ENCODE results near the gene EEIG1.

Gene EEIG1

DNA sequence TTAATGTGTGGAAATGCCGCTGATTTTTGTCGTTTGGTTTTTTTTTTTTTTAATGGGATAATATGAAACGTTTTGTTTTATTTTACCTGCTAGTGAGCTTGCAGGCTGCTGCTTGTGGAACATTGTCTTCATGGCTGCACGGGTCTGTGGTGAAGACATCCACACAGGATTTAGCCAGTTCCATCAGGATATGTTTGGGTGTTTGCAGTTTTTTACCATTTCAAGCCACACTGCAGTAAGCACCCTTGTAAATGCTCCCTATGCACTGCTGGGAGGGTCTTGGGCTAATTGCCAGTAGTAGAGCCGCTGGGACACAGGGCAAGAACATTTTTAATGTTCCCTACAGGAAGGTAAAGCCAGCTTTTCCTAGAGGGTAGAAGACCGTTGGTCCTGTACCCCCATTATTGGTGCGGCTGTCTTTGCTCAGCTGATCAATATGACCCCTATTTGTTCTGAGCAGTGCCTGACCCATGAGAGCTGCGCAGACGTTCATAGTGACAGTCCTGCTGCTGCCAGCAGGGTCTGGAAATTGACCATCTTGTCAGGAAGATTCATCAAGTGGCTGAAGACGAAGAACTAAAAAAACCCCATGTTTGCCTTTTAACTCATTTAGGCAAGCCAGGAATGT lies 20.5 kb upstream of the EEIG1 start:
- no peak for DNase-seq

DNA sequence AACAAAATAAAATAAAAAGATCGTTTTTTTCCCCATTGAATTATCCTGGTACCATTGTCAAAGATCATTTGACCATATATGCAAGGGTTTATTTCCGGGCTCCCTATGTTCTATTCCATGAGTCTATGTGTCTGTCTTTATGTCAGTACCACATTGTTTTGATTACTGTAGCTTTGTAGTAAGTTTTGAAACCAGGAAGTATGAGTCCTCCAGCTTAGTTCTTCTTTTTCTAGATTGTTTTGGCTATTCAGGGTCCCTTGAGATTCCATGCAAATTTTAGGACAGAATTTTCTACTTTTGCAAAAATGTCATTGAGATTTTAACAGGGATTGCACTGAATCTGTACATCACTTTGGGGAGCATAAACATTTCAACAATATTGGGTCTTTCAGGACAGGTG lies 18.7 kb upstream of the EEIG1 start:
- DNase-seq, result no peak

DNA sequence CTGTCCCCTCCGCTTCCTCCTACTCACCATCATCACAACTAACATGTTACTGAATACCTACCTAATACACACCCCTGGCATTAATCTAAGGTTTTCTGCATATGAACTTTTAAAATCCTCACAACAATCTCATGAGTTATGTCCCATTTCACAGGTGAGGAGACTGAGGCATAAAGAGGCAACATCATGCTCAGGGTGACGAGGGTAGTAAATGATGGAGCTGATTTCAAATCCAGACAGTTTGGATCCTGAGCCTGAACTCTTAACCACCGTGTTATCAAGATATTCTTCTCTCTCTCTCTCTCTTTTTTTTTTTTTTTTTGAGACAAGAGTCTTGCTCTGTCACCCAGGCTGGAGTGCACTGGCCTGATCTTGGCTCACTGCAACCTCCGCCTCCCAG lies 12.9 kb upstream of the EEIG1 start:
- DNase-seq, result no peak

DNA sequence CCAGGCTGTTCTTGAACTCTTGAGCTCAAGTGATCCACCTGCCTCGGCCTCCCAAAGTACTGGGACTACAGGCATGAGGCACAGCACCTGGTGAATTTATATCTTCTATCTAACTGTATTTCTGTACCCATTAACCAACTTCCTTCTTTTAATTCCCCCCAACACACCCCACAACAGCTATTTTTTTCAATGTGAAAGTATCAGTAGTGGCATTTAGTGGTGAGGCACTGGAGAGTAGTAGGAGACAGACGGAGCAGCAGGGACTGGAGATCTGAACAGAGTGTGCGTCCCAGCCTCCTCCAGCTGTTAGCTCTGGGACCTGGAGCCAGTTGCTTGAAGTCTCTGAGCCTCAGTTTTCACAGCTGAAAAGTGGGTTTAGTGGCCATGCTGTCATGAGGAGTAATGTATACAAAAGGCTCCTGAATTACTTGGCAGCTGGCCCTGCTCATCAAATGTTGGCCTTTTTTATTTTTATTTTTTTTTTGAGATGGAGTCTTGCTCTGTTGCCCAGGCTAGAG lies 11.0 kb upstream of the EEIG1 start:
- DNase-seq, result no peak

DNA sequence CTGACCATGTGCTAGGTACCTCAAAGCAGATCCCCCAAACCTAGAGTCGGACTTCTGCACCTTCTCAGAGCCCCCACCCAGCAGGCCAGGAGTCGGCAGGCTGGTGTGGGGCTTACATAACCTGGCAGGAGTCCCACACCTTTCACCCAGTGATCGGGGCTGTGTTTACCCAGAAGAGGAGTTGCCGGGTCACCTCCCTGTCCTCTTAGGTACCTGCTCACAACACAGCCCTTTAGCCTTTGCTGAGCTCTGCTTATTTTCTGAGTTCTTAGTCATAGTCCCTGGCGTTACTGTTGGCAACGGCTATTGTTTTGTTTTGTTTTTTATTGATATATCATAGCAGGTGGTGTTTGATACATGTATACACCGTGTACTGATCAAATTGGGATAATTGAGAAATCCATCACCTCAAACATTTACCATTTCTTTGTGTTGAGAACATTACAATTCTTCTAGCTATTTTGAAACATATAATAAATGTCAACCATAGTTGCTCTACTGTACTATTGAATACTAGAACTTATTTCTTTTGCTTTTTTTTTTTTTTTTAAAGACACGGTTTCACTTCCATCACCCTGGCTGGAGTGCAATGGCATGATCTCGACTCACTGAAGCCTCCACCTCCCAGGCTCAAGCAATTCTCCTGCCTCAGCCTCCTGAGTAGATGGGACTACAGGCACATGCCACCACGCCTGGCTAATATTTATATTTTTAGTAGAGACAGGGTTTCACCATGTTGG lies 10.4 kb upstream of the EEIG1 start:
- DNase-seq, result no peak

DNA sequence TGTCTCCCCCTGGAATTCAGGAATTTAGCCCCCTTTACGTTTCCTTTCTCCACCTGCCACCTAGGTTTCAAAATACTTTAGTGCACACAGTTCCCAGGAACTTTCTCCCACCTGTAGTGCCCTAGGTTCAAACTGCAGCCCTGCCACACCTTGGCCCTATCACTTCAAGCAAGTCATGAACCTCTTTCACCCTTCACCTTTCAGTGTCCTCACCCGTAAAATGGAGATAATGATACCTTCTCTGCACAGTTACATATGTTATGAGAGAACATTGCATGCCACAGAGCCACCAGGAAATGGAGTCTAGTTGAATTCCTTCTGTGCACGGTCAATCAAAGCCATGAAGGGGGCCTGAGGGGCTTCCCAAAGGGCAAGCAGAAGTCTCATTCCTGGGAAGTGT lies 9.8 kb upstream of the EEIG1 start:
- DNase-seq, result no peak

DNA sequence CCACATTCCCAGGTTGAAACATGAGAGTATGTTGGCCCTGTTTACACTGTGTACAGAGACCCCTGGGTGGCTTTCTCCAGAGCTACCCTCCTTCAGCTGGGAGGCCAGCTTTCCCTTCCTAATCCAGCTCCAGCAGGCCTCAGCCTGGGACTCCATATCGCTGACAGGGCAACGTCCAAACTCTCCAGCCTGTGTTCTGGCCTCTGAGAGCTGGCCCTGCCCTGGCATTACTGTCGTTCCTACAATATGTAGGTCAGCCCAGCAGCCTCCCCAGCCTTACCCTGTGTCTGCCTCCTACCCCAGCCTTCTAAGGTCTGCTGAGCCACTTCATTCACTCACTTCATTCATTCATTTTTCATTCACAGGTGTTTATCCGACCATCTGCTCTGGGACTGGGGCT lies 8.3 kb upstream of the EEIG1 start:
- no peak for DNase-seq

DNA sequence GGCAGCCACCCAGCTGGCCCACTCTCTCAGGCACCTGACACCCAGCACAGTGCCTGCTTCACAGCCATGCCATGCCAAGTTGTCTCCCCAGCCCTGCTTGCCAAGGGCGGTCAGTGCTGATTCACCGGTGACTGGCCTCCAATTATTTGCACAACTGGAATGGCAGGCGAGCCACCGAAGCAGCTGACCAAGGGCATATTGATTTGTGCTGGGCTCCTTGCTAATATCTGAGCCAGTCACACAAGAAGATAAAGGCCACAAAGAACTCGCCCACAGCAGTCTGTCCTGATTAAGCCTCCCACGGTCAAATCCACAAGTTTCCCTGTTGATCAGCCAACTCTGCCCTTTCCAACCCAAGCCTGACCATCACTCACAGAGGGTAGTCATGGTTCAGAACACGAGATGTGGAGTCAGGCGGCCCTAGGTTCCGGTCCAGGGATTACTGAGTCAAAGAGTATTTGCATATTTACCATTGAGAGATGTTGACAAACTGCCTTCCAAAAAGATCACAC lies 6.4 kb upstream of the EEIG1 start:
- no peak for DNase-seq

DNA sequence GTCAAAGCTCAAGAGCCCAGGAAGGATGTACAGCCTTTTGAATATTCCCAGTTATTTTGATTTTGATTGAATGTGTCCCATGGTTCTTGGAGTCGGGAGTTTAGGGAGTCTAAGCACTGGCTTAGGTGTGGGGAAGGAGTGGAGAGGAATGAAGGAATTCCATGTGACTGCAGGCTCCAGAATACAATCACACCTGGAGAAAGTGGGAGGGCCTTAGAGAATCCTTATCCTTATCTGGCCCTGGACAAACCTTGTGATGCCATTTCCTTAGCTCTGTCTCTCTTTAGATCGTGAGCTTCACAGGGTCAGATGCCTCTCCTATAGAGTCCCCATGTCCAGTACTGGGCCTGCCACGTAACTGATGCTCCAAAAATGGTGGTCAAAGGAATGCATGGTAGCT lies 4.2 kb upstream of the EEIG1 start:
- no peak for DNase-seq

DNA sequence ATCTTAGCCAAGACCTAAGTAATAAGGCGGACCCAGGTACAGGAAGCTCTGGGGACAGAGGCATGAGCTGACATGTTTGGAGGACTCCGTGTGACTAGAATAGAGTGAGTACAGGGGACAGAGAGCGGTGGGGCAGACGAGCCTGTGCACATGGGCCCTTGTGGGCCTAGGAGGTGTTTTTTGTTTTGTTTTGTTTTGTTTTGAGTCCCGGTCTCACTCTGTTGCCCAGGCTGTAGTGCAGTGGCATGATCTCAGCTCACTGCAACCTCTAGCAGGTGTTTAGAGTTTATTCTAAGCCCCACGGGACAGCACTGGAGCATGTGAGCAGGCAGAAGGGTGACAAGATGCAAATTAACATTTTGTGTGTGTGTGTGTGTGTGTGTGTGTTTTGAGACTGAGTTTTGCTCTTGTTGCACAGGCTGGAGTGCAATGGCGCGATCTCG lies 3.1 kb upstream of the EEIG1 start:
- DNase-seq, result no peak

DNA sequence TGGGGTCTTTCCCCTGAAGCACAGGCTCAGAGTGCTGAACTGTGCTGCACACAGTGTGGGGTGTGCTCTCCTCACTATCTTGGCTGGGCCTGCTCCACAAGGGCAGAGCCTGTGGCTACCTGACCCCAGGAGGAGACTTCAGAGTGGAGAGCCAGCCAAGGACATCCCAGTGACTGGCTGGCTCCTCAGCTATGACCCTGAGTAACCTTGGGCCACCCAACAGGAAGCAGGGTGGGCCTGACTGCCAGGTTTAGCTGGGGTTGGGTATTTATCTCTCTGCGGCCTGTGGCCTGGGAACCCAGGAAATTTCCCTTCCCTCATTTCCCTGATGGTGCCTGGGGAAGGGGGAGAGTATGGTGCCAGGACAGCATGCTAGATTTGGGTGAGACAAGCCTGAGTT lies 2.1 kb upstream of the EEIG1 start:
- DNase-seq, result no peak

DNA sequence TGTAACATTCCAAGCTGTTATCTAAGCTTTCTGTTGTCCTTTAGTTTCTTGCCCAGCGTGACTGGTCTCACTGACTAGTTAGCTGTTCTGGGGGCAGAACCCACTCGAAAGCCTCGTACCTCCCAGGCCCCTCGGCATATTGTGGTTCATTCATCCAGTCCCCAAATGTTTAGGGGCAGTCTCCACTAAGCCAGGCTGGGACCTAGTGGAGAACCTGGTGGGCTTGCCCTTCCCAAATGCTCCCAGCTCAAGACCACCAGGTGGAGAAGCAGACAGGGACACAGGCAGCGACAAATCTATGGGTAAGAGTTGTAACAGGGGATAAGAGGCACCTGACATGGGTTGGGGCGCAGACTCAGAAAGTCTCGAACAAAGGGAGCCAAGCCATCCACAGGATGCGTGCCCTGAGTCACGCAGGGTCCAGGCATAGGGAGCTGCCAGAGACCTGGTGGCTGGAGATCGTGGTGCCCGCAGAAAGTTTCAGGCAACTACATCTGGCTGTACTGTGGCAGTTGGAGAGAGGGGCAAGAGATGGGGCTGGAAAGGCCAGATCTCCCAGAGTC lies 851 bp upstream of the EEIG1 start:
- DNase-seq, result no peak

DNA sequence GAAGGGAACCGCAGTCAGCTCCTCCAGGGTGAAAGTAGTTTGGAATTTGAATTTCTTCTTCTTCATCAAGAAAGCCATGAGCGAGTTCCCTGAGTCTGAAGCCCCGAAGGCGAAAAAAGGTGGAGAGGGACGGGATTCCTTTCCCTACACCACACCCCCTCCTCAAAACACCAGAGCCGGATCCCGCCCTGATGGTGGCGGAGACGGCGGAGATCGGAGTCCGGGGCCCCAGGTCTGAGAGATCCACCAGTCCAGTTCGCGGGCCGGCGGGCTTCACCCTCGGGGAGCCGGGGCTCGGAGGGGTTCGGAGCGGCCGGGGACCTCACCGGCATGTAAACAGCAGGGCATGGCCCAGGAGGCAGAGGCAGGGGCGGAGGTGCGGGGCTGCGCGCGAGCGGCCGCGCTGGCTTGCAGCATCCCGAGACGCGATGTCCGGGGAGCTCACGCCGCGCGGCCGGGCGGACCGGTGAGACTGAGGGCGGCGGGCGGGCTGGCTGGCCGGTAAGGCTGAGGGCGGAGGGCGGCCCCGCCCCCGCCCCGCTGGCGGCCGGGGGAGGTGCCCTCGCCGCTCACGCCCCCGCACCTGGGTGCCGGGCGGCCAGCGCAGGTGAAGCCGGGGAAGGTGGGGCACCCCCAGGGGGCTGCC lies 606 bp downstream of the EEIG1 start:
- DNase-seq, result no peak

DNA sequence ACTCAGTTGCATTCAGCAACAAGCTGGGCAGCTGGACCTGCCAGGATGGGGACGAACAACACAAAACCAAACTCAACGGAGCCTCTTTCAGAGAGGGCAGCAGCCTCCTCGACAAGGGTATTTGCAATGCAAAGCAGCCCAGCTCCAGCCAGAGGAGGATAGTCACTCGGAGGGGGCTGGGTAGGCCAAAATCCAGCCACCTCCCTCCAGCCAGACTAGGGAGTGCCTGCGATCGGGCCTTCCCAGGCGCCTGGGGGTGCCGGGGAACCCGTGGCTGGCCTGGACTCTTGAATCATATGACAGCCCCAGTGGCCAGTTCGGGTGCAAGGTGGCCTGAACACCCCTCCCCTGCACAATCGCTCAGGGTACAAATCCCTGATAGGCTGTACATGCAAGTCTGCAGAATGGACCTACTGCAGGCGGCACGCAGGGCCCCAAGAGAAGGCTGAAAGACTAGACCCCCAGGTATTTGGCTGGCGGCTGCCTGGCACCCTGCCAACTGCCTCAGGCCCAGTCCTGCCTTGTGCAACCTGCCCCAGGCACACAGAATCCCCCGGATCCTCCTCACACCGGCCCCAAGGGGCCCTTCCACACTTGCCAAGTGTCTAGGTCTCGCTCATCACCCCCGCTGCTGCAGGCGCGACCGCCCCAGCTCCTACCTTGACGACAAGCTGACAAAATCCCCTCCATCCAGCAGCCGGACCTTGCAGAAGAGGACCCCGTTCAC lies 1.3 kb downstream of the EEIG1 start:
- DNase-seq, result no peak

DNA sequence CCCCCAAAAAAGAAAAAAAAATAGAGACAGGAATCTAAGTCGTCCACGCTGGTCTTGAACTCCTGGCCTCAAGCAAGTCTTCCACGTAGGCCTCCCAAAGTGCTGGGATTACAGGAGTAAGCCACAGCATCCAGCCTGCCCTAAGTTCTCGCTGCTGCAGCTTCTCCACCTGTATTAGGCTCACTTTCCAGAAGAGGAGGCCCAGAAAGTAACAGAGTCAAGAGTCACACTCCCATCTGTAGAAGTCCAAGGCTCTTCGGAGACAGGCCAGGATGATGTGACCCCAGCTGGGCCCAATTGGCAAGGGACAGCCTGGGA lies 1.8 kb downstream of the EEIG1 start:
- DNase-seq, result no peak

DNA sequence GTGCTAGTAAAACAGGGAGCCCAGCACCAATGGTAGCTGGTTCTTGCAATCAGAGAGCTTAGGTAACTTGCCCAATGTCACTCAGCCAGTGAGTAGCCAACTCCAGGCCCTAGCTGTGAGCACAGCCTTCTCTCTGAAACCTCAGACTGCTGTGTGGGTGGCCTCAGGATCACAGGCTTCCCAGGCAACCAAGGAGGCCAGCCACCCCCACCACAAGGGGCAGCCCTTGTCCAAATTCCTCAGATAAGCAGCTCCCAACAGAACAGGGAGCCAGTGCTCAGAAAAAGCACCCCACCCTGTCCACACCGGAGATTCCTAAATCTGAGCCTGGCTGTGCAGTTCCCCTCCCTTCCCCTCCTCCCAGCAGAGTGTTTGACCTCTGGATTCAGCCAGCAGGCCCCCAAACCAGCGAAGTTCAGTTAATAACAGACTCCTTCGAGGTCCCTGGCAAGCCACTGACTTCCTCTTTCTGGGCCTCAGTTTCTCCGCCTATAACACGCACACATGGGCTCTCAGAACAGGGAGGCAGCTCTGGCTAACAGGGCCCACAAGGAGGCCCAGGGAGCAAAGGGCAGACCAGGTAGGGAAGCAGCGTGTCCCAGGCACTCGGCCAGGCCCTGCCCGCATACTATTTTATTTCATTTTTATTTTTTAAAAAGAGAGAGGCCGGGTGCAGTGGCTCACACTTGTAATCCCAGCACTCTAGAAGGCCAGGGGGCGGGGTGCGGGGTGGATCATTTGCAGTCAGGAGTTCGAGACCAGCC lies 2.7 kb downstream of the EEIG1 start:
- no peak for DNase-seq

DNA sequence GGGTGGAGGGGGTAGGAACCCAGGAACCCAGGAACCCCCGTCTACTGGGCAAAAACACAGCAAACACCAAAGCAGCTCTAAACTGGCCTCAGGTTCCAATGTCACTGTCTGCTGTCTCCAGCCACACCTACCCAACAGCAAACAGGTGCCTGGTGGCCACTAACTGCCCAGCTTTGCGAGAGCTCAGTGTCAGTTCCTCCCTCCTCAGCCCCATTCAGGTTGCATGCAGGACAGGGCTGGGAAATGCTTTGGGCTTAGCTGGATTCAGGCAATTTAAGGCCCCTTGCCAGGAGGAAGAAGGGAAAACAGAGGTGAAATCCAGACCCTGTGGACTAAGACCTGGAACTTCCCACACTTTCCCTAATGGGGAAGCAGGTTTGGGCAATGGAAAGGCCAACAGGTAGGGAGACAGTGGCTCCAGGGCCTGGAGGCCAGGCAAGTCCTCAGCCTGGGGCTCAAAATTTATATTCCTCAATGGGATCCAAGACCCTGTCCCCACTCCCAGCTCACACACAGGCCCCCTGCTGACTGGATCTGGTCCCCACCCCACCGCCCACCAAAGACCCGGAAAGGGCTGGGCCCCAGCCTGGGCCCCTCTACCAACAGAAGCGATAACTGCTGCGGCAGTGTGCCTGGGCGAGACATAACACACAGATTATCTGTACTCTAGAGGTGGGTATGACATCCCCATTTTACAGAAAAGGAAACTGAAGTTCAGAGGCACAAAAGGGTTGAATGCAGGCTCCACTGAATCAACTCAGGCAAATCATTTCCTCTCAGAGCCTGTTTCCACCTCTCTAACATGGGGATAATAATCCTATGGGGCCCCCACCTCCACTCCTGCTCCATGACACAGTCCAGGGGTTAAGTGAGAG lies 3.5 kb downstream of the EEIG1 start:
- DNase-seq, result no peak

DNA sequence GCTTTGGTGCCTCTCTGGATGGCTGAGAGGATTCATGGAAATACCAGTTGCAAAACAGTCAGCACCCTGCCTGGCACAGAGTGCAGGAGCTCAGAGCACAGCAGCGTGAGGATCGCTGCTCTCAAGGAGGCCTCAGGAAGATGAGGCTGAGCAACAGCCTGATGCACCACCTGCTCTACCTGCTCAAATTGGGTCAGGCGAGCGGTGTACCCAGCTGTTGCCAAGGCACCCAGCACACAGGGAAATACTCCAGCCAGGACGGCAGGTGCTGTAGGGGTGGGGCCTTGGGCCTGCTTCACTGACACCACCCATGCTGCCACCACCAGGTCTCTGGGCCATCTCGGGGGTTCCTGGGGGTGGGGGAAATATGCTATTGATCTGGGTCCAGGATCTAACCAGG lies 4.3 kb downstream of the EEIG1 start:
- peak in 1 of 2 experiments; percentile 36 for DNase-seq

DNA sequence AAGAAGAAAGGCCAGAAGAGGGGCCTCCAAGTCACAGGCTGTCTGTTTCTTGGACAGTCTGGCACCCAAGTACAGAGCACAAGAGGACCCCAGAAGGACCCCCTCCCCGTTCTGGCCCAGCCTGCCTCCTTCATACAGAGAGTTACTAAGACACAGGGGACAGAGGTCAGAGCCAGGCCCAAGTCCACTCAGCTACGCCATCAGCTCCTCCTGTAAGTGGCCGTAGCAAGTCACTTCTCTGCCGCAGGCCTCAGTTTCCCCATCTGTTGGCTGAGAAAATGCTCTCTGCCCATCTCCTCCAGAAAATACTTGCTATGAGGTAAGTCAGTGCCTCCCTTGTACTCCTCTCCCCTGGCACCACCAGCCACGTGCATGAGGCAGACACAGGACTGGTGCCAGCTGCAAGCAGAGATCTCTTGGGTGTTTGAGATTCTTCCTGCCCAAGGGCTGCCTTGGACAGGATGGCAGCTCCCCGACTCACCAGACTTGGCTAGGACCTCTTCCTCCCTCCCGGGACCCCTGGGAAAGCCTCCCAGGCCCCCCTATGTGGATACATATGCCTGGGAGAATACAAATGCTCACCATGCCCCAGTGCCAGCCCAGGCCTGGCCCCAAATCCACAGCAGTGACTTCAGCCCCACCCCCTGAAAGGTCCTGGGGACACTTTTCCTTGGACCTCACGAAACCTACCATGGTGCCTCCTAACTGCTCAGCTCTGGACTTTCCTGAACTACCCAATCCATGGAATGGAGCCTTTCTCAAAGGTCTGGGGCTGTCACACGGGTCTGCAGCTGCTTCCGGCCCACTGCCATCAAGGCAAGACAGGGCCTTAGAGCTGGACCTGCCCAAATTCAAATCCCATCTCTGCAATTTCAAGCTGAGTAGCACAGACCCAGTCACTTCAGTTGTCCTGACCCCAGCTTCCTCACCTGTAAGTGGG lies 5.1 kb downstream of the EEIG1 start:
- DNase-seq, result no peak

DNA sequence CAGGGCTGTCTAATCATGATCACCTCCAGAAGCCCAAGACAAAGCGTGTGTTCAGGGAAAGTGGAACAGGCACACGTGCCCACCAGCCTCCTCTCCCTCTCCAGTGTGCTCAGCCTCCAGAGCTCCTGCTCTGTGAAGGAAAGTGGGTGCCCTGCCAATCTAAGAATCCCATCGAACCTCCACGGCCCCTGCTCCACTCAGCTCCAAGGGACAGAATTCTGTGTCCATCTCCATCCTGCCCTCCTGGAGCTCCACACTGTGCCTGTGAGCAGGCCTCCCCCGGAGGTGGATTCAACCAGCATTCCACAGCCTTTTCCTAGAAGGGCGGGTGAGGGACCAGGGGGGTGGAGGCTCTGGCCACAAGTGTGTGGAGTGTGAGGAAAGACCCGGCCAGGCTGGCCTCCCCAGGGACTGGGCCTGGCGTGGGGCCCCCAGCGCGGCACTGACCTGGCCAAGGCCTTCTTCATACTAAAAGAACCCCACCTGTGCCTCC lies 6.0 kb downstream of the EEIG1 start:
- no peak for DNase-seq
